SK-N-SH (cell line): Measurements from ENCODE around the gene VPS35L.

ENCODE experiments used
- NRF1 ChIP-seq: IDR thresholded peaks from 2 replicates; pipeline ENCODE4 v1.6.1; 2012; ENCODE audit warnings: low read depth, mild to moderate bottlenecking, low read length
- POLR2AphosphoS5 ChIP-seq: IDR thresholded peaks from 2 replicates; pipeline ENCODE4 v1.6.1; 2012; ENCODE audit warnings: low read depth, low read length
- RCOR1 ChIP-seq: fragments of 150-350 bp; IDR thresholded peaks from 2 replicates; pipeline ENCODE4 v1.6.1; 2017; ENCODE audit warnings: antibody characterized with exemption, low read length
- USF1 ChIP-seq: IDR thresholded peaks from 2 replicates; pipeline ENCODE4 v1.4.0; 2012; ENCODE audit warnings: low read depth, borderline replicate concordance
- TF ChIP-seq, protein P1 (sequence below): IDR thresholded peaks from 2 replicates; pipeline ENCODE4 v1.4.0; 2012; ENCODE audit warnings: low read depth, borderline replicate concordance
- TF ChIP-seq, protein P2 (sequence below): fragments of 200-600 bp; sonication (generic); IDR thresholded peaks from 2 replicates; pipeline ENCODE4 v1.6.1; 2017; ENCODE audit warnings: antibody characterized with exemption, mild to moderate bottlenecking, moderate library complexity

DNA sequence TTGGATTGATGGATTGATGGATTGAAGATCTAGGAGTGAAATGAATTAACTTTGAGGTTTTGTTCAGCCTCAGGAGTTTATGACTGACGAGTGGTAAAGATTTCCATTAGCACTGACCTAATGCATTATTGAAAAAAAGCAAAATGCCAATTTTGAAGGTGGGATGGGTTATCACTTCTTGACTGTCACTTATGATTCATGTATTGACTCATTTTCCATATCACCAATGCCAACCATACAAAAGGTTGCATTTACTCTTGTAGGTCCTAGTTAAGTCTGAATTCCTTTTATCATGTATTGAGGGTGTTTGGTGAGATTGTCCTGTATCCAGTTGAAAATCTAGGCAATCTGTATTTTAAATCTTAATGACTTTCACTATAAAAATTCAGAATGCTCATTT is 104.9 kb downstream of the VPS35L start:
- TF ChIP-seq, protein P1, sequence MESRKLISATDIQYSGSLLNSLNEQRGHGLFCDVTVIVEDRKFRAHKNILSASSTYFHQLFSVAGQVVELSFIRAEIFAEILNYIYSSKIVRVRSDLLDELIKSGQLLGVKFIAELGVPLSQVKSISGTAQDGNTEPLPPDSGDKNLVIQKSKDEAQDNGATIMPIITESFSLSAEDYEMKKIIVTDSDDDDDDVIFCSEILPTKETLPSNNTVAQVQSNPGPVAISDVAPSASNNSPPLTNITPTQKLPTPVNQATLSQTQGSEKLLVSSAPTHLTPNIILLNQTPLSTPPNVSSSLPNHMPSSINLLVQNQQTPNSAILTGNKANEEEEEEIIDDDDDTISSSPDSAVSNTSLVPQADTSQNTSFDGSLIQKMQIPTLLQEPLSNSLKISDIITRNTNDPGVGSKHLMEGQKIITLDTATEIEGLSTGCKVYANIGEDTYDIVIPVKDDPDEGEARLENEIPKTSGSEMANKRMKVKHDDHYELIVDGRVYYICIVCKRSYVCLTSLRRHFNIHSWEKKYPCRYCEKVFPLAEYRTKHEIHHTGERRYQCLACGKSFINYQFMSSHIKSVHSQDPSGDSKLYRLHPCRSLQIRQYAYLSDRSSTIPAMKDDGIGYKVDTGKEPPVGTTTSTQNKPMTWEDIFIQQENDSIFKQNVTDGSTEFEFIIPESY, result no peak
- TF ChIP-seq, protein P2, sequence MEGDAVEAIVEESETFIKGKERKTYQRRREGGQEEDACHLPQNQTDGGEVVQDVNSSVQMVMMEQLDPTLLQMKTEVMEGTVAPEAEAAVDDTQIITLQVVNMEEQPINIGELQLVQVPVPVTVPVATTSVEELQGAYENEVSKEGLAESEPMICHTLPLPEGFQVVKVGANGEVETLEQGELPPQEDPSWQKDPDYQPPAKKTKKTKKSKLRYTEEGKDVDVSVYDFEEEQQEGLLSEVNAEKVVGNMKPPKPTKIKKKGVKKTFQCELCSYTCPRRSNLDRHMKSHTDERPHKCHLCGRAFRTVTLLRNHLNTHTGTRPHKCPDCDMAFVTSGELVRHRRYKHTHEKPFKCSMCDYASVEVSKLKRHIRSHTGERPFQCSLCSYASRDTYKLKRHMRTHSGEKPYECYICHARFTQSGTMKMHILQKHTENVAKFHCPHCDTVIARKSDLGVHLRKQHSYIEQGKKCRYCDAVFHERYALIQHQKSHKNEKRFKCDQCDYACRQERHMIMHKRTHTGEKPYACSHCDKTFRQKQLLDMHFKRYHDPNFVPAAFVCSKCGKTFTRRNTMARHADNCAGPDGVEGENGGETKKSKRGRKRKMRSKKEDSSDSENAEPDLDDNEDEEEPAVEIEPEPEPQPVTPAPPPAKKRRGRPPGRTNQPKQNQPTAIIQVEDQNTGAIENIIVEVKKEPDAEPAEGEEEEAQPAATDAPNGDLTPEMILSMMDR, result no peak
- no peak for TF ChIP-seq POLR2AphosphoS5
- no peak for TF ChIP-seq USF1
- TF ChIP-seq RCOR1, result no peak
- TF ChIP-seq NRF1, result no peak
